Testis (tissue), 2 donors: Measurements from ENCODE around the gene MTFMT.

Experiments used
- CTCF ChIP-seq, 3 experiments: fragments of 450-650 bp in 2 of 3; fragments of 200-600 bp in 1 of 3; sonication (generic) in 1 of 3; IDR thresholded peaks; one replicate each; pipeline ENCODE4 v1.5.1; 2016 to 2019; ENCODE audit warnings: antibody characterized with exemption in 3 of 3, mild to moderate bottlenecking in 2 of 3, moderate library complexity in 1 of 3
- POLR2A ChIP-seq: fragments of 450-650 bp; IDR thresholded peaks from one replicate; pipeline ENCODE4 v1.6.1; 2017; ENCODE audit warnings: antibody characterized with exemption, mild to moderate bottlenecking, moderate library complexity

DNA sequence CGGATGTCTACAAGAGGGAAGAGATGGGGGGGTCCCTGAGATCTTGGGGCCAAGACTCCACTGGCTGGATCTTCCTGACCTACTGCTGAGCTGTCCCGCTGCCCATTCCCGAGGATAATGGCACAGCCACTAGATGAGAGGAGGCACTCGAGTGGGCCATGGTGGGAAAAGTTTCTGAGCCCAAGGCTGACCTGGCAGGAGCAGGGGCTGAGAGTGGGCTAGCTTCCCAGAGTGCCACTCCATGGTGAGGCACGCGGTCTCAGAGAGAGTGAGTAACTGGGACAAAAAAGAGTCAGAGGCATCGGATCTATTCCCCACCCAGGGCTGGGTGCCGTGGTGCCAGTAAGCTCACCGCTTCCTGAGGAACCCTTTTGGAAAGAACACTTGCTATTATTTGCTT lies 26.7 kb upstream of the MTFMT start:
- TF ChIP-seq CTCF (IDR thresholded peaks at IDR 0.05) (no peak), POLR2A (no peak)
